HG02763 (cell line): ENCODE results near the gene SYN1.

Source experiments
- ATAC-seq: cut with Tn5 transposase; IDR thresholded peaks from one replicate; pipeline ENCODE4 v1.9.1; 2021; ENCODE audit warnings: mild to moderate bottlenecking, moderate library complexity; ENCODE audit not compliant: unreplicated experiment

Gene SYN1

GRCh38 chrX:47634871-47635575 is 15.4 kb upstream of the SYN1 start:
- no peak for ATAC-seq

GRCh38 chrX:47633689-47634590 is 14.3 kb upstream of the SYN1 start:
- no peak for ATAC-seq

GRCh38 chrX:47632666-47633065 is 13.0 kb upstream of the SYN1 start:
- no peak for ATAC-seq

- no peak for ATAC-seq
Observed at GRCh38 chrX:47631676-47632075, 12.0 kb upstream of the SYN1 start.

GRCh38 chrX:47629419-47630200 is 10.0 kb upstream of the SYN1 start, which contains the start of gene CFP:
Gene CFP, minus strand, starts transcription at chrX:47629930. Its CDS starts 86 bp downstream, at chrX:47629844.
- no peak for ATAC-seq

GRCh38 chrX:47628982-47629381 is 9.3 kb upstream of the SYN1 start:
- ATAC-seq: no peak

- ATAC-seq: no peak
Observed at GRCh38 chrX:47625365-47625764, 5.7 kb upstream of the SYN1 start.

GRCh38 chrX:47623540-47624027 is 3.9 kb upstream of the SYN1 start:
- ATAC-seq: no peak

- ATAC-seq: no peak
Observed at GRCh38 chrX:47621851-47622250, 2.2 kb upstream of the SYN1 start.

GRCh38 chrX:47620303-47620685 is 637 bp upstream of the SYN1 start:
- no peak for ATAC-seq

- ATAC-seq: no peak
Observed at GRCh38 chrX:47618923-47619485, 653 bp downstream of the SYN1 start.

- no peak for ATAC-seq
Observed at GRCh38 chrX:47614618-47615017, 5.0 kb downstream of the SYN1 start.

- ATAC-seq: no peak
Observed at GRCh38 chrX:47613082-47613481, 6.6 kb downstream of the SYN1 start.

GRCh38 chrX:47612418-47612817 is 7.2 kb downstream of the SYN1 start:
- ATAC-seq: no peak

GRCh38 chrX:47611926-47612325 is 7.7 kb downstream of the SYN1 start:
- ATAC-seq: no peak

GRCh38 chrX:47611489-47611888 is 8.2 kb downstream of the SYN1 start:
- ATAC-seq: no peak

- ATAC-seq: no peak
Observed at GRCh38 chrX:47610511-47610910, 9.1 kb downstream of the SYN1 start.

GRCh38 chrX:47608130-47608810 is 11.4 kb downstream of the SYN1 start:
- no peak for ATAC-seq

GRCh38 chrX:47607091-47607490 is 12.6 kb downstream of the SYN1 start:
- no peak for ATAC-seq

GRCh38 chrX:47605024-47605423 is 14.6 kb downstream of the SYN1 start:
- no peak for ATAC-seq
